GM19452 (cell line): ENCODE results near the gene XRCC3.

Experiments
- ATAC-seq: cut with Tn5 transposase; IDR thresholded peaks from one replicate; pipeline ENCODE4 v1.9.1; 2021; ENCODE audit not compliant: unreplicated experiment

XRCC3 gene

GRCh38 chr14:103695296-103696069 is 19.8 kb downstream of the XRCC3 start:
- no peak for ATAC-seq

GRCh38 chr14:103694572-103695026 is 20.7 kb downstream of the XRCC3 start:
- no peak for ATAC-seq

GRCh38 chr14:103693515-103693914 is 21.7 kb downstream of the XRCC3 start:
- no peak for ATAC-seq

GRCh38 chr14:103692871-103693270 is 22.4 kb downstream of the XRCC3 start:
- no peak for ATAC-seq

- ATAC-seq: peak; percentile 23
Measured at GRCh38 chr14:103692159-103692558, 23.1 kb downstream of the XRCC3 start.

GRCh38 chr14:103691655-103692054 is 23.6 kb downstream of the XRCC3 start:
- ATAC-seq: peak; percentile 73

- ATAC-seq: no peak
Measured at GRCh38 chr14:103690332-103690731, 24.9 kb downstream of the XRCC3 start.

- no peak for ATAC-seq
Measured at GRCh38 chr14:103688906-103689902, 26.0 kb downstream of the XRCC3 start.

GRCh38 chr14:103688441-103688840 is 26.8 kb downstream of the XRCC3 start:
- ATAC-seq: no peak

- ATAC-seq: no peak
Measured at GRCh38 chr14:103687712-103688111, 27.5 kb downstream of the XRCC3 start.

GRCh38 chr14:103686831-103687485 is 28.3 kb downstream of the XRCC3 start:
- no peak for ATAC-seq

- no peak for ATAC-seq
Measured at GRCh38 chr14:103685276-103686211, 29.7 kb downstream of the XRCC3 start.

GRCh38 chr14:103684871-103685270 is 30.4 kb downstream of the XRCC3 start:
- ATAC-seq: no peak

GRCh38 chr14:103684471-103684870 is 30.8 kb downstream of the XRCC3 start:
- ATAC-seq: no peak

GRCh38 chr14:103683139-103683538 is 32.1 kb downstream of the XRCC3 start:
- ATAC-seq: no peak

- ATAC-seq: no peak
Measured at GRCh38 chr14:103680491-103681231, 34.6 kb downstream of the XRCC3 start.

- ATAC-seq: peak; percentile 78
Measured at GRCh38 chr14:103679351-103679750, 35.9 kb downstream of the XRCC3 start.

- ATAC-seq: no peak
Measured at GRCh38 chr14:103676881-103677675, 38.2 kb downstream of the XRCC3 start.

- ATAC-seq: no peak
Measured at GRCh38 chr14:103675957-103676356, 39.3 kb downstream of the XRCC3 start.
